HS-27A (cell line): ENCODE measurements around the gene ASCC1.

Experiments used
- DNase-seq: peaks from one replicate; pipeline ENCODE4 v3.0.0-alpha.2; 2012; ENCODE audit warnings: low read depth, missing footprints

Gene ASCC1

GRCh38 chr10:72097448-72098300 lies 118.4 kb downstream of the ASCC1 start:
- DNase-seq = peak; percentile 70

GRCh38 chr10:72096115-72097000 lies 119.7 kb downstream of the ASCC1 start:
- no peak for DNase-seq

GRCh38 chr10:72095195-72095594 lies 120.9 kb downstream of the ASCC1 start:
- no peak for DNase-seq

- no peak for DNase-seq
Observed at GRCh38 chr10:72094574-72094973, 121.5 kb downstream of the ASCC1 start.

GRCh38 chr10:72093450-72093849 lies 122.6 kb downstream of the ASCC1 start:
- no peak for DNase-seq

- DNase-seq = no peak
Observed at GRCh38 chr10:72092987-72093386, 123.1 kb downstream of the ASCC1 start.

- no peak for DNase-seq
Observed at GRCh38 chr10:72092171-72092924, 123.7 kb downstream of the ASCC1 start.

GRCh38 chr10:72090326-72090725 lies 125.8 kb downstream of the ASCC1 start:
- no peak for DNase-seq

GRCh38 chr10:72089618-72090017 lies 126.5 kb downstream of the ASCC1 start:
- no peak for DNase-seq

- no peak for DNase-seq
Observed at GRCh38 chr10:72088889-72089575, 127.0 kb downstream of the ASCC1 start.

GRCh38 chr10:72087969-72088888 lies 127.8 kb downstream of the ASCC1 start, which contains the start of gene SPOCK2:
SPOCK2 (minus strand) TSS chr10:72088551; CDS start chr10:72088328, 223 bp downstream.
- DNase-seq = no peak

- no peak for DNase-seq
Observed at GRCh38 chr10:72087392-72087968, 128.6 kb downstream of the ASCC1 start.

- DNase-seq = no peak
Observed at GRCh38 chr10:72086466-72087391, 129.3 kb downstream of the ASCC1 start.

GRCh38 chr10:72085864-72086465 lies 130.1 kb downstream of the ASCC1 start:
- DNase-seq = no peak

GRCh38 chr10:72085166-72085565 lies 130.9 kb downstream of the ASCC1 start:
- DNase-seq = no peak

GRCh38 chr10:72083790-72084459 lies 132.2 kb downstream of the ASCC1 start:
- DNase-seq = no peak

- DNase-seq = no peak
Observed at GRCh38 chr10:72082856-72083789, 133.0 kb downstream of the ASCC1 start.
